Upper lobe of left lung (tissue), 6 donors: ENCODE measurements around the gene NEU4. TPM values are rescaled to one million over a fixed set of nuclear protein-coding genes. Genes with fewer than 3 reads are reported as not detected.

Experiments
- ATAC-seq, 2 donors: fragments of 200-7000 bp; cut with Tn5 transposase; one replicate each; pipeline ENCODE4 v1.9.1; 2022; ENCODE audit warnings: mild to moderate bottlenecking in 2 of 2, moderate library complexity in 2 of 2; ENCODE audit not compliant: low FRiP score in 2 of 2
- DNase-seq, 2 donors: peaks; one replicate each; pipeline ENCODE4 v3.0.0-alpha.2; 2019 to 2020
- H3K27ac ChIP-seq, 4 donors: fragments of 200-600 bp; sonication (generic); one replicate each; pipeline ENCODE4 v1.5.1; 2016 to 2019
- H3K27me3 ChIP-seq, 4 donors: fragments of 200-600 bp; sonication (generic); one replicate each; pipeline ENCODE4 v1.5.1; 2017 to 2019
- H3K36me3 ChIP-seq, 4 donors: fragments of 200-600 bp; sonication (generic); one replicate each; pipeline ENCODE4 v1.5.1; 2016 to 2019
- H3K4me1 ChIP-seq, 4 donors: fragments of 200-600 bp; sonication (generic); one replicate each; pipeline ENCODE4 v1.5.1; 2018 to 2019
- H3K4me3 ChIP-seq, 4 donors: fragments of 200-600 bp; sonication (generic); one replicate each; pipeline ENCODE4 v1.5.1; 2017 to 2019; ENCODE audit warnings: mild to moderate bottlenecking in 2 of 4, moderate library complexity in 1 of 4
- H3K9me3 ChIP-seq, 4 donors: fragments of 200-600 bp; sonication (generic); one replicate each; pipeline ENCODE4 v1.5.1; 2018 to 2019
- EP300 ChIP-seq, 4 donors: sonication (generic); formaldehyde crosslinking; IDR thresholded peaks; one replicate each; pipeline ENCODE4 v1.5.1; 2017; ENCODE audit warnings: antibody characterized with exemption in 4 of 4, control low read depth in 2 of 4
- POLR2A ChIP-seq, 4 donors: fragments of 450-650 bp; IDR thresholded peaks; one replicate each; pipeline ENCODE4 v1.5.1; 2016 to 2017; ENCODE audit warnings: antibody characterized with exemption in 4 of 4, mild to moderate bottlenecking in 2 of 4
- POLR2AphosphoS5 ChIP-seq, 2 donors: sonication (generic); formaldehyde crosslinking; IDR thresholded peaks; one replicate each; pipeline ENCODE4 v1.5.1; 2017; ENCODE audit warnings: antibody characterized with exemption in 2 of 2
- WGBS, 2 donors: methylation state at CpG; one replicate each; pipeline ENCODE4 v1.1.5; 2017 to 2018; 5-methylcytosine and 5-hydroxymethylcytosine counted together
- total RNA-seq, 6 donors: library from RNA; depleted of rRNA in 4 of 6; stranded (reverse); fragments of >200 nt in 4 of 6; gene quantifications; one replicate each; pipeline versions ENCODE4 v1.1.0 to v1.2.1, GENCODE V29; 2016 to 2021
- TF ChIP-seq, protein P1 (sequence below), 6 experiments: fragments of 450-650 bp in 4 of 6; fragments of 200-600 bp in 2 of 6; sonication (generic) in 2 of 6; IDR thresholded peaks; one replicate each; pipeline ENCODE4 v1.5.1; 2016 to 2019; ENCODE audit warnings: antibody characterized with exemption in 6 of 6
- donor health status: DM: no; HTN: no; CAD: no; lungs with moderate emphysema.
- donor health status: DM: no; HTN: yes; CAD: no; lungs with severe emphysema.

The NEU4 gene
- total RNA-seq, 6 donors from 2014 or later, result 2.9 TPM; not detected in 5

DNA sequence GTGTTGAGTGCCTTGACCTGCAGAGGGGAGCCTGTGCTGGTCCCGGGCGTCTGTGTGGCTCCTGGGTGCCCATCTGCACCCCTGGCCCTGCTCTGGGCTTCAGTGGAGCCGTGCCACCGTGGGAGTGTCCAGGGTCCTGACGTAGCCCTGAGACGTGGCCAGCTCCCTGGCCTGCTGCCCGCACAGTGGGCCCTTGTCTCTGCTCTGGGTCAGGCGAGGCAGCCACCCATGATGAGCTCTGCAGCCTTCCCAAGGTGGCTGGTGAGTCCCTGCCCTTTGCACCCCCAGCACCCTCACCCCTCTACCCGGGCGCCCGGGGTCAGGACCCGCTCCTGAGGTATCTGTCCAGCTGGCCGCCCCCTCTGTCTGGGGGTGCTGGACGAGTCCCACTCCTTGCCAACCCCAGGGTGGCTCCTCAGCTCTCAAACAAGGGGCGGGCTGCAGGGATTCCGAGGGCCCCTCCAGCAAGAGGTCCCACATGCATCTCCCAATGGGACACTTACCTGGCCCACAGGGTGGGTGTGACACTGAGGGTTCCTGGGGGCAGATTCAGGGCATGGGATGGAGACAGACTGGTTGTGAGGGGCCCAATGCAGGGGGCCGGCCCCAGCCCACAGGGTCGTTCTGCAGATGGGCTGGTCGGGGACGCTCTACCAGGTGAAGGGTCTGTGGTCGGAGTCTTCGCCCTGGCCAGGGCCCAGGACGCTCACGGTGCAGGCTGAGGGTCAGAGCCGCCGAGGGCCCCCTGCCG is 2.4 kb downstream of the NEU4 start:
- Histone ChIP-seq H3K27me3 (no peaks in the 10 kb centered on the region), H3K36me3 (no peaks in the 10 kb centered on the region), H3K27ac (no peak overlapping the region), H3K9me3 (no peaks in the 10 kb centered on the region), H3K4me3 (no peak overlapping the region), H3K4me1 (no peaks in the 10 kb centered on the region)
- TF ChIP-seq EP300 (IDR thresholded peaks at IDR 0.05) (no peak), POLR2AphosphoS5 (IDR thresholded peaks at IDR 0.05) (no peak), POLR2A (IDR thresholded peaks at IDR 0.05) (no peak)
- TF ChIP-seq, protein P1, sequence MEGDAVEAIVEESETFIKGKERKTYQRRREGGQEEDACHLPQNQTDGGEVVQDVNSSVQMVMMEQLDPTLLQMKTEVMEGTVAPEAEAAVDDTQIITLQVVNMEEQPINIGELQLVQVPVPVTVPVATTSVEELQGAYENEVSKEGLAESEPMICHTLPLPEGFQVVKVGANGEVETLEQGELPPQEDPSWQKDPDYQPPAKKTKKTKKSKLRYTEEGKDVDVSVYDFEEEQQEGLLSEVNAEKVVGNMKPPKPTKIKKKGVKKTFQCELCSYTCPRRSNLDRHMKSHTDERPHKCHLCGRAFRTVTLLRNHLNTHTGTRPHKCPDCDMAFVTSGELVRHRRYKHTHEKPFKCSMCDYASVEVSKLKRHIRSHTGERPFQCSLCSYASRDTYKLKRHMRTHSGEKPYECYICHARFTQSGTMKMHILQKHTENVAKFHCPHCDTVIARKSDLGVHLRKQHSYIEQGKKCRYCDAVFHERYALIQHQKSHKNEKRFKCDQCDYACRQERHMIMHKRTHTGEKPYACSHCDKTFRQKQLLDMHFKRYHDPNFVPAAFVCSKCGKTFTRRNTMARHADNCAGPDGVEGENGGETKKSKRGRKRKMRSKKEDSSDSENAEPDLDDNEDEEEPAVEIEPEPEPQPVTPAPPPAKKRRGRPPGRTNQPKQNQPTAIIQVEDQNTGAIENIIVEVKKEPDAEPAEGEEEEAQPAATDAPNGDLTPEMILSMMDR (IDR thresholded peaks at IDR 0.05), result no peak
- DNase-seq (peak in 1 of 2 donors; percentile 80), ATAC-seq (no peak)
- WGBS, 2 donors, result 87 to 94% methylated on average over 7 to 27 of the region's 27 CpGs

DNA sequence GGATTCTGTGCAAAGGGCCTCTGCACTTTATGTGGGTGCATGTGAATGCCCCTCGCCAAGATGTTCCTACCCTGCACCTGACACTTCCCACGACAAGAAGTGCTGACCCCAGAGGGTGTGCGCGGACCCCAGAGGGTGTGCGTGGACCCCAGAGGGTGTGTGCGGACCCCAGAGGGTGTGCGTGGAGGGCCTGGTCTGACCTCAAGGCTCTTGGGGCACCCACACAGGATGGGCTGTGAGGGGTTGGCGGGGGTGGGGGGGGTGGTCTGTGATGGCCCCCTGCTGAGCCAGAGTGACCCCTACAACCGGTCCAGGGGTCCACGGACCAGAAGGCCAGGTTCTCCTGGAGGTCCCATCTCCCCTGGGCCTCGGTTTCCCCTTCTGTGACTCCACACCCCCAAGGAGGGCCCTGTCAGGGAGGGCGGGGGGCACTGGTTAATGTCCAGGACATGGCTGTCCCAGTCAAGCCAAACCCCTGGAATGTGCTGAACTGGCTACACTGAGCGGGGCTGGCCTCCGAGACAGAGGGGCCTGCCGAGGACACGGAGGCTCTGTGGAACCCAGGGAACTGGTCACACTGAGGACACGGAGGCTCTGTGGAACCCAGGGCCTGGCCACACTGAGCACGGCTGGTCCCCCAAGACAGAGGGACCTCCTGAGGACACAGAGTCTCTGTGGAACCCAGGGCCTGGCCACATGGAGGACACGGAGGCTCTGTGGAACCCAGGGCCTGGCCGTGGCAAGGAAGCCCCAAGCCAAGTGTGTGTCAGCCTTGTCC is 3.1 kb downstream of the NEU4 start:
- no peaks in the 10 kb centered on the region for H3K9me3 ChIP-seq
- no peaks in the 10 kb centered on the region for H3K36me3 ChIP-seq
- DNase-seq (peak in 1 of 2 donors; percentile 61), ATAC-seq (no peak)
- peaks cover 0 to 5% (median 0%) of the 10 kb centered on the region in 4 donors for H3K4me1 ChIP-seq
- no peaks in the 10 kb centered on the region for H3K27me3 ChIP-seq
- WGBS, 2 donors, result 83 to 92% methylated on average over 1 to 19 of the region's 20 CpGs
- no peak overlapping the region for H3K27ac ChIP-seq
- no peak for TF ChIP-seq EP300 (IDR thresholded peaks at IDR 0.05)
- TF ChIP-seq POLR2A (IDR thresholded peaks at IDR 0.05), result no peak
- no peak for TF ChIP-seq POLR2AphosphoS5 (IDR thresholded peaks at IDR 0.05)
- TF ChIP-seq, protein P1 (IDR thresholded peaks at IDR 0.05), result no peak
- no peak overlapping the region for H3K4me3 ChIP-seq

DNA sequence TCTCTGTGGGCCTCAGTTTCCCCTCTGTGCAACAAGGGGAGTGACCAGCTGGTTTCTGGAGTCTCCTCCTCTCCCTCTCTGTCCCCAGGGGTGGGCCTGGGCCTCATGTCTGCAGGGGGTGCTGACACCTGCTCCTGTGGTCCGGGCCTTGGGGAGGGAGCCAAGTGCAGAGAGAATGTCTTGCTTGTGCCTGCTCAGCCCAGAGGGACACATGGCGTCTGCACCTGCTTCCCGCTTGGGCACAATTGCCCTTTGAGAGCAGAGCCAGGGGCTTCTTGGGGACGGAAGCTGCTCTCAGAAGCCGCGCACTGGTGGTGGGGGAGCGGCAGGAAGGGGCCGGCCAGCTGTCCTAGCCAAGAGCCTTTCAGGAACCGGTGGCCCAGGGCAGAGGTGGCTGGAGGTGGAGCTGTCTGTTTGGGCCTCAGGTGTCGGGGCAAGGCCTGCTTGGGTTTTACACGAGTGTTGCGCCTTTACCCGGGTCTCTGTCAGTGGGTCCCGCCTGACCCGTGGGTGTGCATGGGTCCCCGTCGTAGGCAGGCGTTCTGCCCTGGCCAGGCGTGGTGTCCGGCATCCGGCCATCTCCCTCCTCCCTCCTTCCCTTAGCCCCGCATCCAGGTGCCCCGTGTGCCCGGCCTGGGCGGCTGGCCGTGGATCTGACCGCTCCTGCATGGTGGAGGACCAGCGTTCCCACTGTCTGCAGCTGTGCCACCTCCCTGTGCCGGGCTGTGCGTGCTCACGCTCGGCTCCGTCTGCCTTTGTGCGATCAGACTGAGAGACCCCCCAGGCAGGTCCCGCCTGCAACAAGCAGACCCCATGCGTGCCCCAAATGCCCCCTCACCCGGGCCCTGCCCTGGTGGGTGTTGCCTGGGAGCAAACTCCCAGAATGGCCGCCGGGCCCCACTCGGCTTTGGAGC is 4.0 kb downstream of the NEU4 start:
- DNase-seq, result peak in 1 of 2 donors; percentile 79
- no peak for ATAC-seq
- WGBS, 2 donors, result 82 to 89% methylated on average over 13 to 40 of the region's 40 CpGs
- H3K4me3 ChIP-seq, result no peak overlapping the region
- H3K27ac ChIP-seq, result no peak overlapping the region
- peaks cover 0 to 13% (median 0%) of the 10 kb centered on the region in 4 donors for H3K4me1 ChIP-seq
- no peaks in the 10 kb centered on the region for H3K9me3 ChIP-seq
- TF ChIP-seq POLR2AphosphoS5 (IDR thresholded peaks at IDR 0.05) (no peak), POLR2A (IDR thresholded peaks at IDR 0.05) (no peak), EP300 (IDR thresholded peaks at IDR 0.05) (no peak)
- TF ChIP-seq, protein P1 (IDR thresholded peaks at IDR 0.05), result no peak
- H3K36me3 ChIP-seq, result no peaks in the 10 kb centered on the region
- H3K27me3 ChIP-seq, result no peaks in the 10 kb centered on the region

DNA sequence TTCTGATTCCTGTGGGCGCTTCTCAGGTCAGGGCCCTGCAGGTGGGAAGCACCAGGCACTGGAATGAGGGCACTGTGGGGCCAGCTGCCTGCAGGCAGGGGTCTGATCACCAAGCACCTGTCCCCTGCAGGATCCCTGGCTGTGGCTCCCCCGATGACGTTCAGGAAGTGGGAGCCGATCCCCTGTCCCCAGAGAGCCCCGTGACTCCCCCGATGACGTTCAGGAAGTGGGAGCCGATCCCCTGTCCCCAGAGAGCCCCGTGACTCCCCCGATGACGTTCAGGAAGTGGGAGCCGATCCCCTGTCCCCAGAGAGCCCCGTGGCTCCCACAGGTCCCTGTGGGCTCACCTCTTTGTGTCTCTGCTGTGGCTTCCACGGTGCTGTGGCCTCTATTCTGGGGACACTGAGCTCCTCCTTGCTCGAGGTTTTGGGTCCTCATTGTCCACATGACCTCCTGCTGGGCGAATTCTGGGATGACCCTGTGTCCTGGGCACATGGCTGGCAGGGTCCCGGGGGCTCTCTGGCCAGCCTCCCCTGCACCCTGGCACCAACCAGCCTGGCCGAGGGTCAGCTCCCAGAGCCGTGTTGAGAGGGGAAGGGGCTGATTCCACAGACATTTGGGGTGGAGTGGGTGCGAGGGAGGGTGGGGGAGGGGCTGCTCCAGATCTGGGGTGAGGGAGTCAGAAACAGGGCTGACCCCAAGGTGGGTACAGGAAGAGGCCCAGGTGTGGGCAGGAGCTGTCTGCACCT is 4.8 kb downstream of the NEU4 start:
- peaks cover 0 to 15% (median 0%) of the 10 kb centered on the region in 4 donors for H3K4me1 ChIP-seq
- H3K4me3 ChIP-seq, result no peak overlapping the region
- TF ChIP-seq EP300 (IDR thresholded peaks at IDR 0.05) (no peak), POLR2A (IDR thresholded peaks at IDR 0.05) (no peak), POLR2AphosphoS5 (IDR thresholded peaks at IDR 0.05) (no peak)
- TF ChIP-seq, protein P1 (IDR thresholded peaks at IDR 0.05), result no peak
- ATAC-seq, result no peak
- no peaks in the 10 kb centered on the region for H3K36me3 ChIP-seq
- 58 to 59% methylated on average over 6 to 20 of the region's 20 CpGs for WGBS, 2 donors
- H3K27me3 ChIP-seq, result no peaks in the 10 kb centered on the region
- peak in 1 of 2 donors; percentile 41 for DNase-seq
- H3K9me3 ChIP-seq, result no peaks in the 10 kb centered on the region
- H3K27ac ChIP-seq, result no peak overlapping the region
